Neural cell (in vitro differentiated cells): ENCODE data around the gene TNS1.

Experiments used
- CTCF ChIP-seq: fragments of 450-650 bp; IDR thresholded peaks from 2 replicates; pipeline ENCODE4 v1.5.1; 2014; ENCODE audit warnings: antibody characterized with exemption, mild to moderate bottlenecking, moderate library complexity; ENCODE audit not compliant: poor library complexity, severe bottlenecking
- EZH2 ChIP-seq: fragments of 200-600, 300-800 bp; shearing (Covaris generic), sonication (generic); IDR thresholded peaks from 2 replicates; pipeline ENCODE4 v1.6.1; 2014; ENCODE audit warnings: antibody characterized with exemption, low read length, borderline replicate concordance, mild to moderate bottlenecking; ENCODE audit not compliant: insufficient read depth, poor library complexity, severe bottlenecking
- MXI1 ChIP-seq: fragments of 450-650 bp; conservative IDR thresholded peaks from 2 replicates; pipeline ENCODE4 v1.6.1; 2014; ENCODE audit warnings: antibody characterized with exemption, mild to moderate bottlenecking; ENCODE audit not compliant: poor library complexity, severe bottlenecking
- POLR2AphosphoS5 ChIP-seq: IDR thresholded peaks from 2 replicates; pipeline ENCODE4 v1.6.1; 2012
- RAD21 ChIP-seq: fragments of 450-650 bp; conservative IDR thresholded peaks from 2 replicates; pipeline ENCODE4 v1.6.1; 2014; ENCODE audit warnings: antibody characterized with exemption, mild to moderate bottlenecking, moderate library complexity
- REST ChIP-seq: IDR thresholded peaks from 2 replicates; pipeline ENCODE4 v1.6.1; 2012; ENCODE audit warnings: borderline replicate concordance
- SMC3 ChIP-seq: fragments of 450-650 bp; conservative IDR thresholded peaks from 2 replicates; pipeline ENCODE4 v1.6.1; 2014; ENCODE audit warnings: antibody characterized with exemption, mild to moderate bottlenecking, moderate library complexity; ENCODE audit not compliant: poor library complexity
- TAF1 ChIP-seq: IDR thresholded peaks from 2 replicates; pipeline ENCODE4 v1.6.1; 2012; ENCODE audit warnings: low read depth

GRCh38 chr2:217792626-217793527 lies 209.9 kb downstream of the TNS1 start:
- TF ChIP-seq CTCF (no peak), RAD21 (no peak), POLR2AphosphoS5 (no peak), REST (no peak), MXI1 (no peak), EZH2 (no peak), SMC3 (no peak), TAF1 (no peak)
